Stimulated activated CD8-positive, alpha-beta memory T cell treated with anti-CD3 and anti-CD28 coated beads, Interleukin-12 subunit alpha, Interleukin-12 subunit beta, amount 100 ng/mL, for 4 hours (primary cell): ENCODE results near the gene SLC9A3.

Source experiments
- DNase-seq: peaks from one replicate; pipeline ENCODE4 v3.0.0-alpha.2; 2020; ENCODE audit warnings: low read depth

SLC9A3 gene

GRCh38 chr5:428754-429452 is 95.3 kb downstream of the SLC9A3 start:
- DNase-seq = no peak

DNA sequence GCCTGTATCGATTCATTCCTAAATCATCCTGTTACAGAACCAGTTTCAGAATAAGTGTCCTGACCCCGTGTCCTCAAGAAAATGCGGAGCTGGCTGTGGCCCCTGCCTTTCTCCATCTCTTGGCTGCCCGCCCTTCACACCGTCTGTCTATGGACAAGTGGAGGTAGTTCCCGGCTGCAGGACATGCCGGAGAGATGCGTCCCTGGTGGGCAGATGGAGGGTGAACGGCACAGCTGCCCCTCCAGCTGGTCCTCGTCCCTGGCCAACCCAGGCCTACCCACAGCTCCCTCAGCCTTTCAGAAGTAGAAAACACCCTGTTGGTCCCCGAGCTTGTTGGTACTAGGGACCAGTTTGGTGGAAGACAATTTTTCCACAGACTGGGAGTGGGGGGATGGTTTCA is 96.0 kb downstream of the SLC9A3 start:
- no peak for DNase-seq

DNA sequence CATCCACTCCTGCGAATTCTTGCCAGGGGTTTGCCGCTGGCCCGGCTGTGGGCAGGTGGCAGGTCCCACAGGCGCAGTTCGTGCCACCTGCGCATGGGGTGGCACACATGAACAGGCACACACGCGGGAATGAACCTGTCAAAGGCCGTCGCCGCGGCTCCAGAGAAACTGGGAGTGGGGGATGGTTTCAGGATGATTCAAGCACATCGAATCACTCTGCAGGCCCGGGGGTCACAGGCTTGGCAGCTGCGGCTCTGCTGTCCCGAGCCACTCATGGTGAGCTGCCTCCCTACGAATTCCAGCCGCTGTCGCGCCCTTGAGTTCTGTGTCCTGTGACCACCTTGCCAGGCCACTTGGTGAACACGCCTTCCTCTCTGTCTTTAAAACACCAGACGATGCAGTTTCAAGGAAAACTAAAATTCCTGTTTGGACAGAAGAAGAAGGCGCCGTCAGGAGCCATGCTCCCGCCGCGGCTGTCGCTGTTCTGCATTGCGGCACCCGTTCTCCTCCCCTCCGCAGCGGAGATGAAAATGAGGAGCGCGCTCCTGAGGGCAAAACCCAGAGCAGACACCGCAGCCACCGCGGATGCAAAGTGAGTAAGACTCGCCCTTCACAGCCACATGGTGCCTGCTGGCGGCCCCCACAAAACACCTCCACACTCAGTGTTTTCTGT is 96.7 kb downstream of the SLC9A3 start:
- no peak for DNase-seq

DNA sequence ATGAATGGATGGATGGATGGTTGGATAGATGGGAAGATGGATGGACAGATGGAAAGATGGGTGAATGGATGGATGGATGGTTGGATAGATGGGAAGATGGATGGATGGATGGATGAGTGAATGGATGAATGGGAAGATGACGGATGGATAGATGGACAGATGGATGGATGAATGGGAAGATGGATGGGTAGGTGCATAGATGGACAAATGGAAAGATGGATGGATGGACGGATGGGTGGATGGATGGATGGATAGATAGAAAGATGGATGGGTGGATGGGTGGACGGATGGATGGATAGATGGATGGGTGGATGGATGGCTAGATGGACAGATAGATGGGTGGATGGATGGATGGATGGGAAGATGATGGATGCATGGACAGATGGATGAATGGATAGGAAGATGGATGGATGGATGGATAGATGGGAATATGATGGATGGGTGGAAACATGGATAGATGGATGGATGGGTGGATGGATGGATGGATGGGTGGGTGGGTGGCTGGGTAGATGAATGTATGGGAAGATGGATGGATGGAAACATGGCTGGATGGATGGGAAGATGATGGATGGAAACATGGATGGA is 97.8 kb downstream of the SLC9A3 start:
- DNase-seq = no peak

DNA sequence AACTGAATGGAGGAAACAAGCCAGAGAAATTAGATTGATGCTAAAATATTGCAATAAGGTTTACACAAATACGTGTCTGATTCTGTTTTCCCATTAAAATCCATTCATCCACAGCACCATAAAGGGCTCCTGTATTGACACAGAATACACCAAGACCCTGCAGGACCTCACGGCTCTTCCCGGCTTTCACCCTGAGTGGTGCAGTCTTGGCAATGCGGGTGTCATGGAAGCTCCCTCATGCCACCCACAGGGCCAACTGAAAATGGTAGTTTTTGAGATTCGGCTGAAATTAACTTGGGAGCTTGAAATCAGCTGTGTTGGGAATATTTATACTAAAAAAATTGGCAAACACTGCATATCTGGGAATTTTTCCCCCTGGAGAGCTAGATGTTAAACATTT is 98.5 kb downstream of the SLC9A3 start:
- DNase-seq = no peak

GRCh38 chr5:424301-425110 is 99.7 kb downstream of the SLC9A3 start:
- no peak for DNase-seq

- no peak for DNase-seq
These were observed 100.5 kb downstream of the SLC9A3 start for GRCh38 chr5:423626-424261.

GRCh38 chr5:423233-423565 is 101.0 kb downstream of the SLC9A3 start:
- no peak for DNase-seq

GRCh38 chr5:422323-423232 is 101.7 kb downstream of the SLC9A3 start:
- no peak for DNase-seq

- DNase-seq = no peak
These were observed 102.3 kb downstream of the SLC9A3 start for GRCh38 chr5:421901-422300.

DNA sequence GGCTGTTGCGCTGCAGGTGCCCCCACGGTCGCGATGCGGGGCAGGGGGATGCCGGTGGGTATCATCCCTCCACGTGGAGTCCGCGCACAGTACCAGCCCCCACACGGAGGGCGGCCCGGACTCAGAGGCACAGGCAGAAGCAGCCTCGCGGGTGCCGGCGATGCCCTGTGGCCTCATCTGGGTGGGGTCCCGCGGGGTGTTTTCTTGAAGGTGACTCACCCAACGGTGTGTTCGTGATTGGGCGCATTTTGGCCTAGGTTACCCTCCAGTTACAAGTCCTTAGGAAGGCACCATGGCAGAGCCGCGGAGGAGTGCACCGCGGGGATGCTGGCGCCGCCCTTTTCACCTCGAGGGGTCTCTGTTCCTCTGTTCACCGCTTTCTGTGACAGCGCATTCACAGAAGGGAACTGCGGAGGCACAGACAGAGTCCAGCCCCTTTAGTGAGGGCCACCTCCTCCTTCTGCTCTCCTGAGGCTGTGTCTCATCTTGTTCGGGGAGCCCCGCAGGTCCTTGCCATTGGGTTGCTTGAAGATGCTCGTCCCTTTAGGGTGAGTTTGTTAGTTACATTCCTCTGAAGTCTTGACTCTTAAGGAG is 102.9 kb downstream of the SLC9A3 start:
- no peak for DNase-seq

DNA sequence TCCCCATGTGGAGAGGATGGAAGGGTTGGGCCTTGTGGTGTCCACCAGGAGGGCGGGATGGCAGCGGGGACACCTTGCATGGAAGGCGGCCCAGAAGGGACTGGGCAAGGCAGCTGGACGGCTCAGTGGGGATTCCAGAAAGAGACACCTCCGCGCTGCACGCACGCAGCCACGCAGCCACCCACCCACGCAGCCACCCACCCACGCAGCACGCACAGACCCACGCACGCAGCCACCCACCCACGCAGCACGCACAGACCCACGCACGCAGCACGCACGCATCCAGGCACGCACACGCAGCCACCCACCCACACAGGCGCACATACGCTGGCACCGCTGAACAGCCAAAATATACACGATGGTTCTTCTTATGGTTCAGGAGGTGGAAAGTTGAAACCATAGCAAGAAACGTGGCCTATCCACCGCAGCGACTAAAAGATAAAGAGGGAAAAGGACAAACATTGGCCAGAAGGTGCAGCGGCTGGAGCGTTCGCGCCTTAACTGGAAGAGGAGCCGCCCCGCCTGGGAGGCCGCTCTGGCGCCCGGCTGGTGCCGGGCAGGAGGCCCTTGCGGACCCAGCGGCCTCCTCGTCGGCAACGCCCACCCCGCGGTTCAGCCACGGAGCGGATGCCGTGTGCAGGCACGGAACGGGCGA is 103.5 kb downstream of the SLC9A3 start:
- DNase-seq = no peak
